Embryonic facial prominence (tissue), 1 donor: Measurements from ENCODE around the gene ATP8B4.

ENCODE experiments used
- DNase-seq: peaks from one replicate; pipeline ENCODE4 v3.0.0-alpha.2; 2016; ENCODE audit errors: extremely low spot score

Gene ATP8B4

GRCh38 chr15:49898097-49898496 is 220.9 kb downstream of the ATP8B4 start:
- no peak for DNase-seq

- no peak for DNase-seq
Measured at GRCh38 chr15:49895347-49896223, 223.4 kb downstream of the ATP8B4 start.

- DNase-seq: no peak
Measured at GRCh38 chr15:49890689-49891088, 228.3 kb downstream of the ATP8B4 start.

GRCh38 chr15:49889536-49889935 is 229.5 kb downstream of the ATP8B4 start:
- DNase-seq: no peak

GRCh38 chr15:49888734-49889133 is 230.3 kb downstream of the ATP8B4 start:
- DNase-seq: no peak

- DNase-seq: no peak
Measured at GRCh38 chr15:49888323-49888693, 230.7 kb downstream of the ATP8B4 start.

GRCh38 chr15:49887659-49888322 is 231.2 kb downstream of the ATP8B4 start:
- no peak for DNase-seq

- DNase-seq: no peak
Measured at GRCh38 chr15:49883121-49883520, 235.9 kb downstream of the ATP8B4 start.

- DNase-seq: no peak
Measured at GRCh38 chr15:49881866-49882265, 237.2 kb downstream of the ATP8B4 start.

GRCh38 chr15:49881433-49881832 is 237.6 kb downstream of the ATP8B4 start:
- DNase-seq: no peak

GRCh38 chr15:49877873-49878521 is 241.0 kb downstream of the ATP8B4 start:
- DNase-seq: no peak

GRCh38 chr15:49877117-49877872 is 241.7 kb downstream of the ATP8B4 start:
- no peak for DNase-seq

GRCh38 chr15:49876401-49877038 is 242.5 kb downstream of the ATP8B4 start:
- no peak for DNase-seq

GRCh38 chr15:49875392-49875791 is 243.6 kb downstream of the ATP8B4 start:
- no peak for DNase-seq

GRCh38 chr15:49870472-49870871 is 248.6 kb downstream of the ATP8B4 start:
- no peak for DNase-seq

- no peak for DNase-seq
Measured at GRCh38 chr15:49868348-49868747, 250.7 kb downstream of the ATP8B4 start.

GRCh38 chr15:49865925-49866757 is 252.9 kb downstream of the ATP8B4 start:
- no peak for DNase-seq

GRCh38 chr15:49864251-49864650 is 254.8 kb downstream of the ATP8B4 start:
- DNase-seq: no peak

- DNase-seq: no peak
Measured at GRCh38 chr15:49863431-49864224, 255.4 kb downstream of the ATP8B4 start.

GRCh38 chr15:49860101-49860500 is 258.9 kb downstream of the ATP8B4 start:
- DNase-seq: no peak
